ENCODE results near the gene PIM1.

Gene PIM1

GRCh38 chr6:37169496-37170272, at the start of gene PIM1:
TSS of gene PIM1 (plus strand) at chr6:37170152. CDS start at chr6:37170576, 424 bp downstream.
- TF ChIP-seq CTCF (conservative IDR thresholded peaks at IDR 0.05) (no peak), ZFX (IDR thresholded peaks at IDR 0.05) (no peak)
- peak within 1 kb of the TSS; percentile 76 for H3K27ac ChIP-seq

GRCh38 chr6:37121556-37121955, 48.4 kb upstream of the PIM1 start:
- TF ChIP-seq ZFX (IDR thresholded peaks at IDR 0.05) = no peak
- TF ChIP-seq CTCF (conservative IDR thresholded peaks at IDR 0.05) = no peak
- no peak overlapping the region for H3K27ac ChIP-seq

GRCh38 chr6:37122861-37123260, 47.1 kb upstream of the PIM1 start:
- no peak overlapping the region for H3K27ac ChIP-seq
- no peak for TF ChIP-seq ZFX (IDR thresholded peaks at IDR 0.05)
- TF ChIP-seq CTCF (conservative IDR thresholded peaks at IDR 0.05) = no peak

GRCh38 chr6:37123957-37124729, 45.8 kb upstream of the PIM1 start:
- no peak overlapping the region for H3K27ac ChIP-seq
- TF ChIP-seq ZFX (IDR thresholded peaks at IDR 0.05) = no peak
- no peak for TF ChIP-seq CTCF (conservative IDR thresholded peaks at IDR 0.05)

- TF ChIP-seq ZFX (IDR thresholded peaks at IDR 0.05) (no peak), CTCF (conservative IDR thresholded peaks at IDR 0.05) (no peak)
- H3K27ac ChIP-seq = no peak overlapping the region
These were observed 44.0 kb upstream of the PIM1 start for GRCh38 chr6:37125774-37126492.

GRCh38 chr6:37126493-37126958, 43.4 kb upstream of the PIM1 start:
- H3K27ac ChIP-seq = no peak overlapping the region
- TF ChIP-seq ZFX (IDR thresholded peaks at IDR 0.05) (no peak), CTCF (conservative IDR thresholded peaks at IDR 0.05) (no peak)

All from C4-2B (cell line).